Measurements from ENCODE around the gene PAK4. TPM values are rescaled to one million over a fixed set of nuclear protein-coding genes. Genes with fewer than 3 reads are reported as not detected.
A peak's percentile ranks its signal among the peaks of the same experiment; 100 is the strongest.

PAK4 gene
- total RNA-seq, 4 donors from 2014 or later = 20.7 to 25.3 (median 23.6) TPM

- H3K36me3 ChIP-seq = no peaks in the 10 kb centered on the region
- peaks cover 79% of the 10 kb centered on the region for H3K4me1 ChIP-seq
- no peak for DNase-seq (ENCODE audit: low spot score in 2 of 2)
- 41% methylated on average over 6 of the region's 9 CpGs for WGBS
- no peaks in the 10 kb centered on the region for H3K9me3 ChIP-seq
- peak overlapping the region; percentile 89 for H3K27ac ChIP-seq
- H3K4me3 ChIP-seq = no peak overlapping the region
- no peaks in the 10 kb centered on the region for H3K27me3 ChIP-seq
- TF ChIP-seq POLR2A (IDR thresholded peaks at IDR 0.05) (no peak), CTCF (IDR thresholded peaks at IDR 0.05) (no peak), POLR2AphosphoS5 (IDR thresholded peaks at IDR 0.05) (no peak), EP300 (IDR thresholded peaks at IDR 0.05) (no peak)
Observed at GRCh38 chr19:39127812-39128515, 2.4 kb downstream of the PAK4 start.

- Histone ChIP-seq H3K4me3 (no peak overlapping the region), H3K36me3 (no peaks in the 10 kb centered on the region), H3K4me1 (peaks cover 86% of the 10 kb centered on the region), H3K27me3 (no peaks in the 10 kb centered on the region), H3K9me3 (no peaks in the 10 kb centered on the region), H3K27ac (peak overlapping the region; percentile 51)
- no peak for DNase-seq (ENCODE audit: low spot score in 2 of 2)
- WGBS = 26% methylated on average over 5 of the region's 6 CpGs
- no peak for TF ChIP-seq CTCF (IDR thresholded peaks at IDR 0.05)
- no peak for TF ChIP-seq POLR2AphosphoS5 (IDR thresholded peaks at IDR 0.05)
- TF ChIP-seq EP300 (IDR thresholded peaks at IDR 0.05) = no peak
- no peak for TF ChIP-seq POLR2A (IDR thresholded peaks at IDR 0.05)
Observed at GRCh38 chr19:39128516-39129079, 3.0 kb downstream of the PAK4 start.

GRCh38 chr19:39129116-39129515, 3.5 kb downstream of the PAK4 start:
- Histone ChIP-seq H3K27me3 (no peaks in the 10 kb centered on the region), H3K9me3 (no peaks in the 10 kb centered on the region), H3K27ac (peak overlapping the region; percentile 51), H3K36me3 (no peaks in the 10 kb centered on the region), H3K4me3 (no peak overlapping the region), H3K4me1 (peaks cover 89% of the 10 kb centered on the region)
- TF ChIP-seq POLR2AphosphoS5 (IDR thresholded peaks at IDR 0.05) (no peak), EP300 (IDR thresholded peaks at IDR 0.05) (no peak), POLR2A (IDR thresholded peaks at IDR 0.05) (no peak), CTCF (IDR thresholded peaks at IDR 0.05) (no peak)
- WGBS = 92% methylated on average over 11 of the region's 11 CpGs
- no peak for DNase-seq (ENCODE audit: low spot score in 2 of 2)

GRCh38 chr19:39130337-39131254, 5.0 kb downstream of the PAK4 start:
- Histone ChIP-seq H3K27me3 (no peaks in the 10 kb centered on the region), H3K4me3 (no peak overlapping the region), H3K36me3 (no peaks in the 10 kb centered on the region), H3K27ac (peak overlapping the region; percentile 44), H3K9me3 (no peaks in the 10 kb centered on the region), H3K4me1 (peaks cover 85% of the 10 kb centered on the region)
- no peak for TF ChIP-seq POLR2A (IDR thresholded peaks at IDR 0.05)
- no peak for TF ChIP-seq EP300 (IDR thresholded peaks at IDR 0.05)
- TF ChIP-seq CTCF (IDR thresholded peaks at IDR 0.05) = no peak
- TF ChIP-seq POLR2AphosphoS5 (IDR thresholded peaks at IDR 0.05) = no peak
- no peak for DNase-seq (ENCODE audit: low spot score in 2 of 2)
- 67% methylated on average over 22 of the region's 22 CpGs for WGBS

Data from suprapubic skin (tissue), 4 donors.